Keratinocyte (primary cell): Measurements from ENCODE around the gene A2ML1. TPM values are rescaled to one million over a fixed set of nuclear protein-coding genes. Genes with fewer than 3 reads are reported as not detected.
"Not testable (repeated sequence)": the region's sequence is repeated elsewhere in the genome, so short reads cannot be mapped to it uniquely, and the experiment has no call there.

Experiments
- DNase-seq: peaks from one replicate; pipeline ENCODE4 v3.0.0-alpha.2; 2011; ENCODE audit warnings: low read depth, missing footprints, low spot score
- FAIRE-seq: peaks from 2 replicates; lab custom pipeline; 2011; peaks lifted over from hg19 to GRCh38; lab: Jason Lieb, UNC
- H2AFZ ChIP-seq: 2 replicates; pipeline ENCODE4 v1.6.0; 2012; ENCODE audit warnings: low read length, control low read depth, inconsistent platforms; ENCODE audit not compliant: control insufficient read depth
- H3K27ac ChIP-seq: 2 replicates; pipeline ENCODE4 v1.5.1; 2011; ENCODE audit warnings: low read length; ENCODE audit not compliant: control insufficient read depth, insufficient read depth
- H3K27me3 ChIP-seq: 3 replicates; pipeline ENCODE4 v1.6.0; 2011; ENCODE audit warnings: low read length; ENCODE audit not compliant: control insufficient read depth, insufficient read depth; ENCODE audit errors: extremely low read depth
- H3K36me3 ChIP-seq, 2 experiments: 2 replicates in 1 of 2; 3 replicates in 1 of 2; pipeline ENCODE4 v1.5.1; 2011; ENCODE audit warnings: low read length in 2 of 2, mild to moderate bottlenecking in 1 of 2; ENCODE audit not compliant: control insufficient read depth in 2 of 2, insufficient read depth in 2 of 2; ENCODE audit errors: extremely low read depth in 1 of 2
- H3K4me1 ChIP-seq: 3 replicates; pipeline ENCODE4 v1.5.1; 2011; ENCODE audit warnings: low read length; ENCODE audit not compliant: control insufficient read depth, insufficient read depth; ENCODE audit errors: extremely low read depth
- H3K4me2 ChIP-seq: 3 replicates; pipeline ENCODE4 v1.6.0; 2011; ENCODE audit warnings: low read depth, low read length; ENCODE audit not compliant: control insufficient read depth, insufficient read depth; ENCODE audit errors: extremely low read depth
- H3K4me3 ChIP-seq, 3 experiments: fragments of 200-600 bp in 1 of 3; sonication (generic) in 1 of 3; 2 replicates in 2 of 3; 3 replicates in 1 of 3; pipeline ENCODE4 v1.5.1; 2011 to 2016; ENCODE audit warnings: low read length in 3 of 3, mild to moderate bottlenecking in 3 of 3, control low read depth in 2 of 3, inconsistent platforms in 1 of 3, low read depth in 1 of 3, mixed read lengths in 1 of 3, mixed run types in 1 of 3, moderate library complexity in 1 of 3; ENCODE audit not compliant: control insufficient read depth in 2 of 3, insufficient read depth in 2 of 3; ENCODE audit errors: extremely low read depth in 1 of 3
- H3K79me2 ChIP-seq: 2 replicates; pipeline ENCODE4 v1.6.0; 2012; ENCODE audit warnings: low read length; ENCODE audit not compliant: control insufficient read depth, insufficient read depth
- H3K9ac ChIP-seq: 3 replicates; pipeline ENCODE4 v1.6.0; 2011; ENCODE audit warnings: low read length; ENCODE audit not compliant: control insufficient read depth, insufficient read depth; ENCODE audit errors: extremely low read depth
- H3K9me1 ChIP-seq: 3 replicates; pipeline ENCODE4 v1.6.0; 2011; ENCODE audit warnings: low read length; ENCODE audit not compliant: control insufficient read depth, insufficient read depth; ENCODE audit errors: extremely low read depth
- H3K9me3 ChIP-seq: 2 replicates; pipeline ENCODE4 v1.5.1; 2012; ENCODE audit warnings: low read depth, low read length; ENCODE audit not compliant: control insufficient read depth
- H4K20me1 ChIP-seq: 3 replicates; pipeline ENCODE4 v1.6.0; 2011; ENCODE audit warnings: low read length; ENCODE audit not compliant: control insufficient read depth, insufficient read depth; ENCODE audit errors: extremely low read depth
- EZH2 ChIP-seq: IDR thresholded peaks from one replicate; pipeline ENCODE4 v1.6.1; 2012; ENCODE audit warnings: inconsistent platforms, mild to moderate bottlenecking, low read length, moderate library complexity
- dilution Hi-C: fragments of 300-500 bp; cut with MboI; formaldehyde crosslinking; loops from one replicate; pipeline ENCODE4 v1.7.0; 2020; ENCODE audit warnings: low sequenced_read_pairs; ENCODE audit not compliant: extremely low pct_ligation_motif_present
- polyA plus RNA-seq, 5 experiments: library from polyadenylated mRNA; depleted of rRNA in 3 of 5; stranded (reverse) in 3 of 5; stranded (forward) in 1 of 5; unstranded in 1 of 5; fragments of >200 nt; gene quantifications; 1 replicate in 1 of 5; 2 replicates in 3 of 5; 3 replicates in 1 of 5; pipeline versions ENCODE4 v1.2.1 to v1.2.3, GENCODE V29; 2011 to 2012; ENCODE audit warnings: missing spikeins in 2 of 5, low read depth in 1 of 5, low replicate concordance in 1 of 5
- TF ChIP-seq, protein P1 (sequence below), 3 experiments: IDR thresholded peaks in 1 of 3; conservative IDR thresholded peaks in 1 of 3; optimal IDR thresholded peaks in 1 of 3; 2 replicates in 2 of 3; 3 replicates in 1 of 3; pipeline versions ENCODE3 to v1.5.1; 2011; ENCODE audit warnings: low read length in 3 of 3, mild to moderate bottlenecking in 3 of 3, moderate library complexity in 2 of 3, control low read depth in 1 of 3, inconsistent platforms in 1 of 3; ENCODE audit not compliant: insufficient read depth in 2 of 3; ENCODE audit errors: extremely low read depth in 1 of 3

Gene A2ML1
- polyA plus RNA-seq, 1 donor (not counting 4 experiments of a cell fraction or from before 2014, with no cell fraction given), result 81.1 TPM

DNA sequence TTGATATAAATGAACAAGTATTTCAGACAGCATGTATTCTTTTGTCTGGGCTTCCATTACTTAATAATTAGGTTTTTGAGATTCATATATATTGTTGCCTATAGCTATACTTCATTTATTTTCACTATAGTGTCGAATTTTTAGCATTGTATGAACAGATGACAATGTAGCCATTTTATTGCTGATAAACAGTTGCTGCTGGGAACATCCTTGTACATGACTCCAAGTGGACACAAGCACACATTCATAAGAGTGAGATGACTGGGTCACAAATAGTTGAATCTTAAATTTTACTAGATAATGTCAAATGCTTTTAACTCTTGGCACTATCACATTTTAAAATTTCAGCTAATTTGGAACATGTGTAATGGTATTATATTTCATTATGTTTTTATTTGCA is 72.6 kb downstream of the A2ML1 start:
- FAIRE-seq, result no peak
- Histone ChIP-seq H3K27ac (no peak overlapping the region), H3K4me2 (no peak overlapping the region)

DNA sequence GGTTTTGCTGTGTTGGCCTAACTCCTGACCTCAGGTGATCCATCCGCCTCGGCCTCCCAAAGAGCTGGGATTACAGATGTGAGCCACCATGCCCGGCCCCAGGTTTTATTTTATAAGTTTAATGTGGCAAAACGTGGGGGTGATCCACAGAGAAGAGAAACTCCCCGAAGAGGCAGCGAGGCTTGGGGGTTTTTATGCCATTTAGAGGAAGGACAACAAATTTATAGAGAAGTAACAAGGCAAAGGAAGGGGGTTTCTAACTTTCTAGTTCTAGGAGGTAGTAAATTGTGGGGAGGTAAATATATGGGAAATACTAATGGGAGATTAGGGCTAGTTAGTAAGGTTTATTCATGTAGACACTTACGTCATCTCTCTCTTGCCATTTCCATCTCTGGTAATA is 74.7 kb downstream of the A2ML1 start:
- Histone ChIP-seq H3K4me3 (no peak overlapping the region), H3K27me3 (no peaks in the 10 kb centered on the region), H2AFZ (no peak overlapping the region), H3K9me1 (no peaks in the 10 kb centered on the region), H3K4me1 (no peaks in the 10 kb centered on the region), H3K79me2 (no peaks in the 10 kb centered on the region), H3K9me3 (no peaks in the 10 kb centered on the region), H3K4me2 (no peak overlapping the region), H3K36me3 (no peaks in the 10 kb centered on the region), H4K20me1 (no peaks in the 10 kb centered on the region), H3K9ac (no peak overlapping the region), H3K27ac (no peak overlapping the region)
- no peak for TF ChIP-seq EZH2
- dilution Hi-C loops, result no loop called here
- FAIRE-seq (no peak), DNase-seq (no peak)

More for the DNA sequence above, 72.6 kb downstream of the A2ML1 start:
- Histone ChIP-seq H3K9me3 (no peaks in the 10 kb centered on the region), H3K4me3 (no peak overlapping the region), H3K27me3 (no peaks in the 10 kb centered on the region), H3K36me3 (no peaks in the 10 kb centered on the region), H3K9ac (no peak overlapping the region), H4K20me1 (no peaks in the 10 kb centered on the region), H3K79me2 (no peaks in the 10 kb centered on the region), H2AFZ (no peak overlapping the region), H3K4me1 (no peaks in the 10 kb centered on the region), H3K9me1 (no peaks in the 10 kb centered on the region)
- DNase-seq, result no peak
- TF ChIP-seq EZH2, result no peak
- TF ChIP-seq, protein P1, sequence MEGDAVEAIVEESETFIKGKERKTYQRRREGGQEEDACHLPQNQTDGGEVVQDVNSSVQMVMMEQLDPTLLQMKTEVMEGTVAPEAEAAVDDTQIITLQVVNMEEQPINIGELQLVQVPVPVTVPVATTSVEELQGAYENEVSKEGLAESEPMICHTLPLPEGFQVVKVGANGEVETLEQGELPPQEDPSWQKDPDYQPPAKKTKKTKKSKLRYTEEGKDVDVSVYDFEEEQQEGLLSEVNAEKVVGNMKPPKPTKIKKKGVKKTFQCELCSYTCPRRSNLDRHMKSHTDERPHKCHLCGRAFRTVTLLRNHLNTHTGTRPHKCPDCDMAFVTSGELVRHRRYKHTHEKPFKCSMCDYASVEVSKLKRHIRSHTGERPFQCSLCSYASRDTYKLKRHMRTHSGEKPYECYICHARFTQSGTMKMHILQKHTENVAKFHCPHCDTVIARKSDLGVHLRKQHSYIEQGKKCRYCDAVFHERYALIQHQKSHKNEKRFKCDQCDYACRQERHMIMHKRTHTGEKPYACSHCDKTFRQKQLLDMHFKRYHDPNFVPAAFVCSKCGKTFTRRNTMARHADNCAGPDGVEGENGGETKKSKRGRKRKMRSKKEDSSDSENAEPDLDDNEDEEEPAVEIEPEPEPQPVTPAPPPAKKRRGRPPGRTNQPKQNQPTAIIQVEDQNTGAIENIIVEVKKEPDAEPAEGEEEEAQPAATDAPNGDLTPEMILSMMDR (optimal IDR thresholded peaks at IDR 0.05 in 1 of 3, IDR thresholded peaks at IDR 0.05 in 1 of 3, conservative IDR thresholded peaks at IDR 0.05 in 1 of 3; ENCODE audit: extremely low read depth in 1 of 3, insufficient read depth in 2 of 3, low read length in 3 of 3), result no peak
- dilution Hi-C loops, result no loop called here

DNA sequence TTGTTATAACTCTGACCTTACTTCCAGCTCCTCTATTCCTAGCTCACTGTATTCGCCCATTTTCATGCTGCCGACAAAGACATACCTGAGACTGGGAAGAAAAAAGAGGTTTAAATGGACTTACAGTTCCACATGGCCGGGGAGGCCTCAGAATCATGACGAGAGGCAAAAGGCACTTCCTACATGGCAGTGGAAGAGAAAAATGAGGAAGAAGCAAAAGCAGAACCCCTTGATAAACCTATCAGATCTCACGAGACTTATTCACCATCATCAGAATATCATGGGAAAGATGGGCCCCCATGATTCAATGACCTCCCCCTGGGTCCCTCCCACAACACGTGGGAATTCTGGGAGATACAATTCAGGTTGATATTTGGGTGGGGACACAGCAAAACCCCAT is 77.4 kb downstream of the A2ML1 start:
- no peaks in the 10 kb centered on the region for H3K4me1 ChIP-seq
- no peaks in the 10 kb centered on the region for H3K27me3 ChIP-seq
- DNase-seq (no peak), FAIRE-seq (no peak)
- H3K9ac ChIP-seq, result no peak overlapping the region
- TF ChIP-seq, protein P1 (optimal IDR thresholded peaks at IDR 0.05 in 1 of 3, IDR thresholded peaks at IDR 0.05 in 1 of 3, conservative IDR thresholded peaks at IDR 0.05 in 1 of 3; ENCODE audit: extremely low read depth in 1 of 3, insufficient read depth in 2 of 3, low read length in 3 of 3), result no peak
- TF ChIP-seq EZH2, result no peak
- H3K27ac ChIP-seq, result no peak overlapping the region
- no peak overlapping the region for H3K4me3 ChIP-seq
- no peaks in the 10 kb centered on the region for H4K20me1 ChIP-seq
- dilution Hi-C loops, result no loop called here
- H3K4me2 ChIP-seq, result no peak overlapping the region
- no peaks in the 10 kb centered on the region for H3K79me2 ChIP-seq
- H3K36me3 ChIP-seq, result no peaks in the 10 kb centered on the region
- no peaks in the 10 kb centered on the region for H3K9me3 ChIP-seq
- no peak overlapping the region for H2AFZ ChIP-seq
- H3K9me1 ChIP-seq, result no peaks in the 10 kb centered on the region

DNA sequence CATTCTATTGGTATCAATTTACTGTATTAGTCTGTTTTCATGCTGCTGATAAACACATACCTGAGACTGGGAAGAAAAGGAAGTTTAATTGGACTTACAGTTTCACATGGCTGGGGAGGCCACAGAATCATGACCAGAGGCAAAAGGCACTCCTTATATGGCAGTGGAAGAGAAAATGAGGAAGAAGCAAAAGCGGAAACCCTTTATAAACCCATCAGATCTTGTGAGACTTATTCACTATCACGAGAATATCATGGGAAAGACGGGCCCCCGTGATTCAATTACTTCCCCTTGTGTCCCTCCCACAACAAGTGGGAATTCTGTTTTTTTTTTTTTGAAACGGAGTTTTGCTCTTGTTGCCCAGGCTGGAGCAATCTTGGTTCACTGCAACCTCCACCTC is 80.3 kb downstream of the A2ML1 start:
- H3K27ac ChIP-seq, H3K9me1 ChIP-seq, H2AFZ ChIP-seq, H3K4me3 ChIP-seq, H3K9me3 ChIP-seq, H4K20me1 ChIP-seq, DNase-seq, H3K79me2 ChIP-seq, H3K36me3 ChIP-seq, H3K9ac ChIP-seq, dilution Hi-C loops, H3K4me1 ChIP-seq, FAIRE-seq, H3K27me3 ChIP-seq, H3K4me2 ChIP-seq: not testable (repeated sequence)
